Activated naive CD4-positive, alpha-beta T cell treated with anti-CD3 and anti-CD28 coated beads for 36 hours (primary cell): ENCODE results near the gene STX5. TPM values are rescaled to one million over a fixed set of nuclear protein-coding genes. Genes with fewer than 3 reads are reported as not detected.

Source experiments
- CTCF ChIA-PET: fragments of 350-600 bp; sonication (Branson Sonifier 250); formaldehyde crosslinking; loops from one replicate; lab custom pipeline; 2021; ENCODE audit warnings: antibody characterized with exemption; lab: Charles Lee
- DNase-seq: peaks from one replicate; pipeline ENCODE4 v3.0.0-alpha.2; 2020
- H3K27ac Mint-ChIP-seq: one replicate; pipeline ENCODE4 v1.8.0; 2021; ENCODE audit warnings: mild to moderate bottlenecking, mixed read lengths
- H3K27me3 Mint-ChIP-seq: one replicate; pipeline ENCODE4 v1.8.0; 2021; ENCODE audit warnings: low read depth, mixed read lengths
- H3K36me3 Mint-ChIP-seq: one replicate; pipeline ENCODE4 v1.8.0; 2021; ENCODE audit warnings: low read depth, mixed read lengths
- H3K4me1 Mint-ChIP-seq: one replicate; pipeline ENCODE4 v1.8.0; 2021; ENCODE audit warnings: low read depth, mixed read lengths
- H3K4me3 Mint-ChIP-seq: one replicate; pipeline ENCODE4 v1.8.0; 2021; ENCODE audit warnings: mild to moderate bottlenecking, moderate library complexity, mixed read lengths
- H3K9me3 Mint-ChIP-seq: one replicate; pipeline ENCODE4 v1.8.0; 2021; ENCODE audit warnings: mixed read lengths
- intact Hi-C: fragments of 100-400 bp; cut with micrococcal nuclease; formaldehyde crosslinking; loops from one replicate; pipeline ENCODE4 v1.15.1; 2023
- total RNA-seq, 2 experiments: library from RNA; stranded (reverse); gene quantifications; one replicate each; pipeline ENCODE4 v1.2.3, GENCODE V29; 2021

Gene STX5, protein sequence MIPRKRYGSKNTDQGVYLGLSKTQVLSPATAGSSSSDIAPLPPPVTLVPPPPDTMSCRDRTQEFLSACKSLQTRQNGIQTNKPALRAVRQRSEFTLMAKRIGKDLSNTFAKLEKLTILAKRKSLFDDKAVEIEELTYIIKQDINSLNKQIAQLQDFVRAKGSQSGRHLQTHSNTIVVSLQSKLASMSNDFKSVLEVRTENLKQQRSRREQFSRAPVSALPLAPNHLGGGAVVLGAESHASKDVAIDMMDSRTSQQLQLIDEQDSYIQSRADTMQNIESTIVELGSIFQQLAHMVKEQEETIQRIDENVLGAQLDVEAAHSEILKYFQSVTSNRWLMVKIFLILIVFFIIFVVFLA
- total RNA-seq, result 10 to 100 TPM; 22.7 to 23.0 TPM

DNA sequence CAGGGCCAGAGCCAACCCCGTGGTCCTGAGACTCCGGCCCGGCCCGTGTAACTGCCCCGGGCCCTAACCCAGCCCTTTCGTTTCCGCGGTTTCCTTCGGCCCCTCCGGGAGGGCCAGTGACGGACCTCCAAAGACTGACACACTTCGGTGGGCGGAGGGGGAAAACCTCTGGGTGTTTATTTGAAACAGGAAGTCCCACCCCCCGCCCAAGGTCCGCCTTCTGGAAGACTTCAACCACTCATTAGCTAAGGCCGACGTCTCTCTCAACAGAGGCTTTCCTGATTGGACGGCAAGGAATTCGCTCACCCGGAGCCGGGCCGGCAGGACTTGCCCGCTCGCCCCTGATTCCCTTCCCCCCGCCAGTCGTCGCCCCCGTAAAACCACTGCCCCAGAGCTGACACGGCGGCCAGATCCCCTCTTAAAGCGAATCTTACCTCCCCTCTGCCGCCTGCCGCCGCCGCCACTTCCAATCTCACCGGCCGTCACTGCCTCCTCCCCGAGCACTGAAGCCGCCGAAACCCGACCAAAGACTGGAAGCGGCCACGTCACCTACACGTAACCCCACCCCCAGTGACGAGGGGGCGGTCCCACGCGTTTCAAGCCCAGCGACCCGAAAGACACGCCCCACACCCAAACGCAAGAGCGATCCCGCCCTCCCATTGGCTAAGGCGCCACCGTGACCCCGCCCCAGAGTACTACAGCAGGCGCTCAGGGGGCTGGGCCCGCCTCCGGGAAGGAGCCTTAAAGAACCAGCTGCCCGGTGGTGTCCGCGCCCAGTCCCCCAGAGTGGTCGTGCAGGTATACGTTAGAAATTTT, at the start of gene STX5:
Gene STX5 (minus strand): TSS at position 532 of the 816 bp plus-strand sequence. CDS start 808 bp downstream, outside the sequence.
- Mint-ChIP-seq H3K4me1 (peaks cover 47% of the 10 kb centered on the region), H3K36me3 (peaks cover 23% of the 10 kb centered on the region), H3K9me3 (no peaks in the 10 kb centered on the region), H3K4me3 (peak within 1 kb of the TSS; percentile 99), H3K27me3 (no peaks in the 10 kb centered on the region), H3K27ac (peak within 1 kb of the TSS; percentile 100)
- DNase-seq, result peak; percentile 100
- CTCF ChIA-PET, result interaction anchor here (0.6 to 1.8 kb wide), 5 partner anchors 10 to 177 kb away, joined by 3 to 12 read pairs (median 3); no protein-coding TSS in a partner anchor
- intact Hi-C loops, result loop anchor here (1.0 kb wide), 6 partner anchors 8 to 104 kb away; partner anchors contain the start of genes HNRNPUL2, NXF1, TMEM179B and TMEM223

DNA sequence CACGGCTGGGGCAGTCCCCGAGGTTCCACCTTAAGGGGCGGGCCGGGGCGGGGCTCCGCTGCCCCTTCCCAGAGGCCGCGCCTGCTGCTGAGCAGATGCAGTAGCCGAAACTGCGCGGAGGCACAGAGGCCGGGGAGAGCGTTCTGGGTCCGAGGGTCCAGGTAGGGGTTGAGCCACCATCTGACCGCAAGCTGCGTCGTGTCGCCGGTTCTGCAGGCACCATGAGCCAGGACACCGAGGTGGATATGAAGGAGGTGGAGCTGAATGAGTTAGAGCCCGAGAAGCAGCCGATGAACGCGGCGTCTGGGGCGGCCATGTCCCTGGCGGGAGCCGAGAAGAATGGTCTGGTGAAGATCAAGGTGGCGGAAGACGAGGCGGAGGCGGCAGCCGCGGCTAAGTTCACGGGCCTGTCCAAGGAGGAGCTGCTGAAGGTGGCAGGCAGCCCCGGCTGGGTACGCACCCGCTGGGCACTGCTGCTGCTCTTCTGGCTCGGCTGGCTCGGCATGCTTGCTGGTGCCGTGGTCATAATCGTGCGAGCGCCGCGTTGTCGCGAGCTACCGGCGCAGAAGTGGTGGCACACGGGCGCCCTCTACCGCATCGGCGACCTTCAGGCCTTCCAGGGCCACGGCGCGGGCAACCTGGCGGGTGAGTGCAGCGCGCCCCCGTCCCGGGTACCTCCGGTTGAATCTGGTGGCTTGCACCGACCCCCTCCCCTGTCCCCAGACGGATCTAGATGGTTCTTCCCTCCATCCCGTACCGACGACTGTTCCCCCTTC, 49.1 kb upstream of the STX5 start, which contains the start of gene SLC3A2:
Gene SLC3A2 (plus strand): TSS at position 94 of the 776 bp plus-strand sequence. CDS start 128 bp downstream, at position 222.
- Mint-ChIP-seq H3K27me3 (no peaks in the 10 kb centered on the region), H3K27ac (peak within 1 kb of the TSS; percentile 100), H3K9me3 (no peaks in the 10 kb centered on the region)

DNA sequence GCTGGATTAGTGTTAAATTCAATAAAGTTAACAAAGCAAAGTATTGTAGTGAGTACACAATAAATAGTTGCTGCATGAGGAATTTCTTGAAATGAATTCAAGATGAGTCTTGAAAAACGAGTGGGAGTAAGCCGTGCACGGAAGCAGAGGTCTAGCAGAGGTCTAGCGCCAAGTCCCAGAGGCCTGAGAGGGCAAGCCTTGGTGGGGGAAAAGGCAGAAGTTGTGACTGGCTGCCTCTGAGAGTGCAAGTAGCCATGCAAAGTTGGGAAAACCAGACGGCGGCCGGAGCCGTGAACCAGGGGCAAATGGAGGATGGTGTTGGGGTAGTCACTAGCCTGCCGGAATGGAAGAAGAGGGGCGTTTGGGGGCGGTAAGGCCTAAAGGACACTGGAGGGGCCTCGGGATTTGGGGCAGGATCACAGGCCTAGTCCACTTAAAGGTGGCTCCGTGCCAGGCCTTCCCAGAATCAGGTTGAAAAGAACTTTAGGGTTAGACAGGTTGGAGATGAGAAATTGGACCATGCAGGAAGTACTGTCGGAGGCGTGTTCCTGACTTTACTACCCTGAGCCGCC, 48.5 kb upstream of the STX5 start:
- Mint-ChIP-seq H3K4me3 (peak overlapping the region; percentile 100), H3K9me3 (no peaks in the 10 kb centered on the region), H3K27ac (peak overlapping the region; percentile 100), H3K36me3 (peaks cover 60% of the 10 kb centered on the region), H3K27me3 (no peaks in the 10 kb centered on the region), H3K4me1 (peaks cover 43% of the 10 kb centered on the region)
- CTCF ChIA-PET, result interaction anchor here (0.7 to 1.1 kb wide), 5 partner anchors 13 to 326 kb away, joined by 3 to 10 read pairs (median 3); no protein-coding TSS in a partner anchor
- intact Hi-C loops, result loop anchor here (1.0 to 2.0 kb wide), 3 partner anchors 75 to 280 kb away; partner anchors contain the start of genes MTA2, NXF1 and POLR2G
- DNase-seq, result peak; percentile 55

More for the DNA sequence above, 49.1 kb upstream of the STX5 start, which contains the start of gene SLC3A2:
- Mint-ChIP-seq H3K4me1 (peaks cover 49% of the 10 kb centered on the region), H3K4me3 (peak within 1 kb of the TSS; percentile 100), H3K36me3 (peaks cover 66% of the 10 kb centered on the region)
- intact Hi-C loops, result loop anchor here (1.0 to 2.0 kb wide), 10 partner anchors 25 to 280 kb away; partner anchors contain the start of genes HNRNPUL2, MTA2, NXF1 and POLR2G
- CTCF ChIA-PET, result interaction anchor here (0.6 to 1.7 kb wide), 11 partner anchors 24 to 326 kb away, joined by 3 to 10 read pairs (median 4); partner anchors contain the start of genes HNRNPUL2 and NXF1
- DNase-seq, result peak; percentile 82

DNA sequence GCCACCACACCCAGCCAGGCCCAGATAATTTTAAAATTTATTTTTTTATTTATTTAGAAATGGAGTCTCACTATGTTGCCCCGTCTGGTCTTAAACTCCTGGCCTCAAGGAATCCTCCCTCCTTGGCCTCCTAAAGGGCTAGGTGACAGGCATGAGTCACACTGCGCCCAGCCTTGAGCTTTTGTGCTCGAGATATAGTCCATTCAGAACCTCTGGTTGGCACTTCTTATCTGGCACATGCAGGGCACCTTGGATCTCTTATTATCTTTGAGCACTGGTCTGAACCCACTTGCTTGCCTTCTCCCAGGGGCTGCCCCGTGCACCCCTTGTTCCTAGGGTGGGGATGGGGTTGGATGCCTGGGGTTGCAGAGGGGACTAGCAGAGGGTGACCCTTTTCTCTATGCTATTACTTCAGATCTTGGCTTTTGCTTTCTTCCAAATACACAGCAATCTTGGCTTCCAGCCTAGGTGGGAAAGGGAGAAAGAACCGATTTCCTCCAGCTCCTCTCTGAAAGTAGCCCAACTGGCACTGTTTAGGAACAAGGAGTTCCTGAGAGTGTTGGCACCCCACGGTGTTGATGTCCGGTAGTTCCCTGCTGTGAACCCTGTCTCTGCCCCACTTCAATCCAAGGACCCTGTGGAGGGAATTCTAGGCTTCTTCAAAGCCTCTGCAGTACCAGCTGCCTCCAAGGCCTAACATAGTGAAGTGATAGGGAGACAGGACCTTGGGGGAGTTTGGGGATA, 47.6 kb upstream of the STX5 start:
- peaks cover 35% of the 10 kb centered on the region for H3K4me1 Mint-ChIP-seq
- intact Hi-C loops, result no loop called here
- no peaks in the 10 kb centered on the region for H3K9me3 Mint-ChIP-seq
- CTCF ChIA-PET, result interaction anchor here (0.7 to 0.9 kb wide), 3 partner anchors 12 to 23 kb away, joined by 3 read pairs; no protein-coding TSS in a partner anchor
- H3K27ac Mint-ChIP-seq, result peak overlapping the region; percentile 100
- no peaks in the 10 kb centered on the region for H3K27me3 Mint-ChIP-seq
- DNase-seq, result no peak
- peaks cover 58% of the 10 kb centered on the region for H3K36me3 Mint-ChIP-seq
- peak overlapping the region; percentile 100 for H3K4me3 Mint-ChIP-seq

DNA sequence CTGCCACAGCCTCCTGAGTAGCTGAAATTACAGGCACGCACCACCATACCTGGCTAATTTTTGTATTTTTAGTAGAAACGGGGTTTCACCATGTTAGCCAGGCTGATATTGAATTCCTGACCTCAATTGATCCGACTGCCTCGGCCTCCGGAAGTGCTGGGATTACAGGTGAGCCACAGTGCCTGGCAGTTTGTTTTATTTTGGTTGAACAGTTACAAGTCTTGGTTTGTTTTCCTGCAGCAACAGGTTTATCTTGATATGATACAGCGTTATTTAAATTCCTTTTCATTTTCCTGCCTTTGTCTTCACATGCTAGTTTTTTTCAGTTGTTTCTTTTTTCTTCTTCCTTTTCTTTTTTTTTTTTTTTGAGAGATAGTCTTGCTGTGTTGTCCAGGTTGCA, 44.9 kb upstream of the STX5 start:
- no peak for DNase-seq
- CTCF ChIA-PET, result no interaction called here
- Mint-ChIP-seq H3K4me3 (no peak overlapping the region), H3K9me3 (no peaks in the 10 kb centered on the region), H3K27ac (no peak overlapping the region), H3K27me3 (no peaks in the 10 kb centered on the region), H3K36me3 (peaks cover 36% of the 10 kb centered on the region), H3K4me1 (peaks cover 14% of the 10 kb centered on the region)
- intact Hi-C loops, result no loop called here

DNA sequence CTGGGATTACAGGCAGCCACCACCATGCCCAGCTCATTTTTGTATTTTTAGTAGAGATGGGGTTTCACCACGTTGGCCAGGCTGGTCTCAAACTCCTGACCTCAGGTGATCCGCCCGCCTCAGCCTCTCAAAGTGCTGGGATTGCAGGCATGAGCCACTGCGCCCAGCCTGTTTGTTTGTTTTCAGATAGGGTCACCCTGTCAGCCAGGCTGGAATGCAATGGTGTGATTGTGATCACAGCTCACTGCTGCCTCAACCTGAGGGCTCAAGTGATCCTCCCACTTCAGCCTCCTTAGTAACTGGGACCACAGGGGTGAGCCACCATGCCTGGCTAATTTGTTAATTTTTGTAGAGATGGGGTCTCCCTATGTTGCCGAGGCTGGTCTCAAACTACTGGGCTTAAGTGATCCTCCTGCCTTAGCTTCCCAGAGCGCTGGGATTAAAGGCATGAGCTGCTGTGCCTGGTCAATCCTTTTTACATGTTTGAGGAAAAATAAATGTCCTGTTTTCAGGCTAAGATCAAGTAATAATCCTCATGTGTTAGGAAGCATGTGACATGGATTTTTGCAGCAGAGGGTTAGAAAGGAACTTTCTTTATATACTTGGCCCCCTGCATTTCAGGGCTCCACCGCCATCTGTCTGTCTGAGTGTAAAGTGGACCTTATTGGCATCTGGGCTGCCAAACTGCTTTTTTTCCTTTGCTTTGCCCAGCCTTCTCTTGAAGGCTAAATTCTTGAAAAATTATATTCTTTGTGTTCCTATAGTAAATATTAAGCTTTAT, 44.0 kb upstream of the STX5 start:
- H3K27me3 Mint-ChIP-seq, result no peaks in the 10 kb centered on the region
- intact Hi-C loops, result no loop called here
- H3K27ac Mint-ChIP-seq, result no peak overlapping the region

DNA sequence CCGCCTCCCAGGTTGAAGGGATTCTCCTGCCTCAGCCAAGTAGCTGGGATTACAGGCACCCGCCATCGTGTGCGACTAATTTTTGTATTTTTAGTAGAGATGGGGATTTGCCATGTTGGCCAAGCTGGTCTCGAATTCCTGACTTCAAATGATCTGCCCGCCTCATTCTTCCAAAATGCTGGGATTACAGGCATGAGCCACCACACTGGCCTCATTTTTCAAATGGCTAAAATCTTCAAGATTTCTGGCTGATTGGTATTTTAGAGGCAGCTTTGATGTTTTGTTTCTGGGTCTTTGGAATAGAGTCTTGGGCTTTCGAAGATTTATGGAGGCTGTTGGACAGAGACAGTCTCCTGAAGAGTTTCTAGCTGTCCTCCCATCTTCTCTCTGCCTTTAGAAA, 43.0 kb upstream of the STX5 start:
- no peaks in the 10 kb centered on the region for H3K9me3 Mint-ChIP-seq
- peaks cover 25% of the 10 kb centered on the region for H3K36me3 Mint-ChIP-seq
- H3K4me1 Mint-ChIP-seq, result peaks cover 10% of the 10 kb centered on the region
- no peaks in the 10 kb centered on the region for H3K27me3 Mint-ChIP-seq
- CTCF ChIA-PET, result interaction anchor here (0.7 to 1.1 kb wide), 2 partner anchors 13 to 203 kb away, joined by 3 read pairs; partner anchors contain the start of gene LBHD1
- no peak for DNase-seq
- intact Hi-C loops, result no loop called here
- no peak overlapping the region for H3K27ac Mint-ChIP-seq
- no peak overlapping the region for H3K4me3 Mint-ChIP-seq

More for the DNA sequence above, 44.0 kb upstream of the STX5 start:
- DNase-seq, result no peak
- Mint-ChIP-seq H3K4me3 (no peak overlapping the region), H3K4me1 (peaks cover 14% of the 10 kb centered on the region), H3K36me3 (peaks cover 31% of the 10 kb centered on the region), H3K9me3 (no peaks in the 10 kb centered on the region)
- CTCF ChIA-PET, result interaction anchor here (1.0 kb wide), 1 partner anchor 12 kb away, joined by 3 read pairs; no protein-coding TSS in a partner anchor

DNA sequence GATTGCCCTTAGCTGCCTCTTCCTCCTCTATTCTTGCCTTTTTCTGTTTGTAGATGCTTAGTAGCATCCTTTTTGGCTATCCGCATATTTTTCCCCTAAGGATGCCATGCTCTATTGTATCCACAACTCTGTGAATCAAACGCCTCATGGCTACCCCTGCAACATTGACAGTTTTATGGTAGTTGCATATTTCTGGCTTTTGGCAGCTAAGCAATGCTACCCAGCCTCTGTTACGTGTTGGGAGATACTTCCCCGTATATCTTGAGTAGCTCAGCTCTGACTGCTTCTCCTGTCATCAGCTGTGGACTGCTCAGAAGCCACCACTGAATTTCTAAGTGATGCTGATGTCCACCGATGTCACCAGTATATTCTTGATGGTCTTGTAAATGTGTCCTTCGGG, 33.8 kb upstream of the STX5 start:
- H3K36me3 Mint-ChIP-seq, result peaks cover 16% of the 10 kb centered on the region
- CTCF ChIA-PET, result interaction anchor here (1.2 to 1.7 kb wide), 3 partner anchors 8 to 441 kb away, joined by 3 to 7 read pairs (median 3); no protein-coding TSS in a partner anchor
- H3K4me1 Mint-ChIP-seq, result peaks cover 17% of the 10 kb centered on the region
- no peak overlapping the region for H3K27ac Mint-ChIP-seq
- no peak for DNase-seq
- no peak overlapping the region for H3K4me3 Mint-ChIP-seq
- intact Hi-C loops, result no loop called here
- H3K27me3 Mint-ChIP-seq, result no peaks in the 10 kb centered on the region
- no peaks in the 10 kb centered on the region for H3K9me3 Mint-ChIP-seq

DNA sequence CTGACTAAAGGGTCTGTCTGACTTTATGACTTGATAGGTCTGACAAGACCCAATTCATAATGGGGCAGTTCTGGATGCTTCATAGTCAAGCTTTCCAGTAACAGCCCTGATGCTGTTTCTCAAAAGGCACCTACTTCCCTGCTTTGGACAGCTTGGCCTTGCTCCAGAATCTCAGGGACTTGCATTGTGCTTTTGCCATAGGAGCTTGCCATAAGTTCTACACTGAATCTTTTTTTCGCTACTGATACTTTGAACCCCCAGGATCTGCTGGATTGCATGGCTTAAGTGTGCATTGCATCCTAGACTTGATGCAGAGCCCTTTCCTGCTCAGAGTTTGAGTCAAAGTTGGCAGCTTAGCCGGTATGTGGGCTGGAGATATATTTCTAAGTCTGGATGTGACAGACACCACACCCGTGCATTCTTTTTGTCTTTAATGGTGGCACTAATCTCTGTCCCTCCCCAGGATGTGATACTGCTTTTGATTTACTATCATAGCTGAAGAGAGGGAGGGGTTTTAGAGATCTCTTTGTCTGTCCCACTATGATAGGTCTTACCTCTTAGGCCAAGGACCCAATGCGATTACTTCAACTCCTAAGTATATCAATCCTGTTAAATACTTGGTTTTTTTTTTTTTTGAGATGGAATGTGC, 32.0 kb upstream of the STX5 start:
- CTCF ChIA-PET, result interaction anchor here (0.6 to 3.6 kb wide), 6 partner anchors 10 to 78 kb away, joined by 3 to 27 read pairs (median 3); no protein-coding TSS in a partner anchor
- intact Hi-C loops, result loop anchor here (2.0 to 5.0 kb wide), 2 partner anchors 135 to 472 kb away; partner anchors contain the start of gene TTC9C
- Mint-ChIP-seq H3K27me3 (no peaks in the 10 kb centered on the region), H3K4me1 (peaks cover 30% of the 10 kb centered on the region), H3K4me3 (no peak overlapping the region), H3K27ac (no peak overlapping the region), H3K36me3 (peaks cover 25% of the 10 kb centered on the region), H3K9me3 (no peaks in the 10 kb centered on the region)
- DNase-seq, result no peak
